GM12878 (cell line): Measurements from ENCODE around the gene GALNTL6. TPM values are rescaled to one million over a fixed set of nuclear protein-coding genes. Genes with fewer than 3 reads are reported as not detected.

ENCODE experiments used
- ATAC-seq: fragments of 200-7000 bp; cut with Tn5 transposase; 3 replicates; pipeline ENCODE4 v1.9.1; 2020; ENCODE audit warnings: mild to moderate bottlenecking, moderate library complexity
- BruUV-seq: library from RNA; stranded (reverse); fragments of 400-500 nt; replicated peaks from 2 replicates; lab custom pipeline; 2021; lab: Mats Ljungman, UMichigan
- CTCF ChIA-PET: fragments of 300-600 bp; sonication (Branson Sonifier 250); formaldehyde crosslinking; extraction: SDS; loops from one replicate; lab custom pipeline; 2021; ENCODE audit warnings: inconsistent platforms; lab: Yijun Ruan, JAX
- POLR2A ChIA-PET: fragments of 350-600 bp; formaldehyde crosslinking; extraction: SDS; loops from one replicate; lab custom pipeline; 2021; ENCODE audit warnings: inconsistent platforms; lab: Charles Lee
- RAD21 ChIA-PET: fragments of 300-600 bp; sonication (Branson Sonifier 250); formaldehyde crosslinking; loops from one replicate; lab custom pipeline; 2023; ENCODE audit warnings: antibody characterized with exemption; ENCODE audit not compliant: unreplicated experiment; lab: Charles Lee
- SMC1A ChIA-PET: fragments of 300-600 bp; sonication (Branson Sonifier 250); formaldehyde crosslinking; loops from one replicate; lab custom pipeline; 2023; ENCODE audit not compliant: unreplicated experiment, uncharacterized antibody; lab: Charles Lee
- DNase-seq: peaks from one replicate; pipeline ENCODE4 v3.0.0-alpha.2; 2011; ENCODE audit warnings: low read depth, low spot score
- FAIRE-seq: peaks from 3 replicates; lab custom pipeline; 2011; peaks lifted over from hg19 to GRCh38; lab: Jason Lieb, UNC
- H2AFZ ChIP-seq: 2 replicates; pipeline ENCODE4 v1.6.0; 2011; ENCODE audit warnings: low read depth, low read length, control low read depth; ENCODE audit not compliant: control insufficient read depth
- H3K27ac ChIP-seq: 2 replicates; pipeline ENCODE4 v1.5.1; 2011; ENCODE audit warnings: control low read depth; ENCODE audit not compliant: control insufficient read depth, insufficient read depth
- H3K27me3 ChIP-seq, 2 experiments: replicated peaks in 1 of 2; 2 replicates each; pipeline versions ENCODE4 v1.6.0 to v1.6.1; 2011; ENCODE audit warnings: low read length in 1 of 2; ENCODE audit not compliant: control insufficient read depth in 2 of 2, insufficient read depth in 2 of 2
- H3K36me3 ChIP-seq, 2 experiments: 2 replicates each; pipeline ENCODE4 v1.5.1; 2011; ENCODE audit warnings: low read length in 1 of 2; ENCODE audit not compliant: control insufficient read depth in 2 of 2, insufficient read depth in 2 of 2
- H3K4me1 ChIP-seq: 2 replicates; pipeline ENCODE4 v1.6.1; 2011; ENCODE audit warnings: mild to moderate bottlenecking, low read length, moderate library complexity, mixed read lengths; ENCODE audit not compliant: control insufficient read depth, insufficient read depth
- H3K4me2 ChIP-seq: 2 replicates; pipeline ENCODE4 v1.6.0; 2011; ENCODE audit warnings: control low read depth; ENCODE audit not compliant: control insufficient read depth, insufficient read depth
- H3K4me3 ChIP-seq: fragments of 200-600 bp; sonication (generic); 2 replicates; pipeline ENCODE4 v1.5.1; 2016
- H3K79me2 ChIP-seq: 2 replicates; pipeline ENCODE4 v1.6.0; 2011; ENCODE audit warnings: low read length; ENCODE audit not compliant: control insufficient read depth, insufficient read depth
- H3K9ac ChIP-seq: 2 replicates; pipeline ENCODE4 v1.8.0; 2011; ENCODE audit warnings: low read length, control low read depth, mixed read lengths; ENCODE audit not compliant: control insufficient read depth, insufficient read depth
- H3K9me3 ChIP-seq: replicated peaks from 3 replicates; pipeline ENCODE4 v1.5.1; 2011; ENCODE audit warnings: mild to moderate bottlenecking, low read length; ENCODE audit not compliant: control insufficient read depth, insufficient read depth
- H4K20me1 ChIP-seq: 2 replicates; pipeline ENCODE4 v1.6.0; 2011; ENCODE audit not compliant: control insufficient read depth, insufficient read depth
- ATF2 ChIP-seq: IDR thresholded peaks from 2 replicates; pipeline ENCODE4 v1.6.1; 2012; ENCODE audit warnings: low read length, inconsistent platforms
- CHD4 ChIP-seq: fragments of 200-600 bp; sonication (generic); IDR thresholded peaks from 2 replicates; pipeline ENCODE4 v1.6.1; 2016; ENCODE audit warnings: mild to moderate bottlenecking
- CREM ChIP-seq: IDR thresholded peaks from 2 replicates; pipeline ENCODE4 v1.6.1; 2014; ENCODE audit warnings: antibody characterized with exemption, low read depth
- EED ChIP-seq: sonication (generic); IDR thresholded peaks from 2 replicates; pipeline ENCODE4 v1.6.1; 2016; ENCODE audit warnings: antibody characterized with exemption, low read depth
- ELK1 ChIP-seq: IDR thresholded peaks from 2 replicates; pipeline ENCODE4 v1.6.1; 2012; ENCODE audit warnings: low read depth, low read length, improper control_type of control experiment
- GABPA ChIP-seq: IDR thresholded peaks from 2 replicates; pipeline ENCODE4 v1.6.1; 2014; ENCODE audit warnings: antibody characterized with exemption, low read depth, mild to moderate bottlenecking, inconsistent platforms
- IKZF2 ChIP-seq, 2 experiments: fragments of 450-650 bp; IDR thresholded peaks; 2 replicates each; pipeline ENCODE4 v1.6.1; 2017; ENCODE audit warnings: mild to moderate bottlenecking in 2 of 2, moderate library complexity in 2 of 2
- IRF3 ChIP-seq: fragments of 450-650 bp; IDR thresholded peaks from 2 replicates; pipeline ENCODE4 v1.6.1; 2014; ENCODE audit warnings: mild to moderate bottlenecking
- JUND ChIP-seq: IDR thresholded peaks from 2 replicates; pipeline ENCODE4 v1.6.1; 2012; ENCODE audit warnings: low read depth, mild to moderate bottlenecking, low read length, improper control_type of control experiment, moderate library complexity
- NFYB ChIP-seq: IDR thresholded peaks from 2 replicates; pipeline ENCODE4 v1.6.1; 2011; ENCODE audit warnings: low read depth, mild to moderate bottlenecking, low read length, improper control_type of control experiment, moderate library complexity; ENCODE audit not compliant: insufficient read depth
- PAX8 ChIP-seq: fragments of 450-650 bp; IDR thresholded peaks from 2 replicates; pipeline ENCODE4 v1.6.1; 2017; ENCODE audit warnings: mild to moderate bottlenecking, moderate library complexity
- PBX3 ChIP-seq: IDR thresholded peaks from 2 replicates; pipeline ENCODE4 v1.6.1; 2011; ENCODE audit warnings: mild to moderate bottlenecking, low read depth, low read length, moderate library complexity; ENCODE audit not compliant: insufficient replicate concordance
- RB1 ChIP-seq: fragments of 450-650 bp; formaldehyde crosslinking; IDR thresholded peaks from 2 replicates; pipeline ENCODE4 v1.6.1; 2017; ENCODE audit warnings: mild to moderate bottlenecking, borderline replicate concordance
- RFX5 ChIP-seq: IDR thresholded peaks from 2 replicates; pipeline ENCODE4 v1.6.1; 2011; ENCODE audit warnings: low read depth, low read length, improper control_type of control experiment
- SIX5 ChIP-seq: IDR thresholded peaks from 2 replicates; pipeline ENCODE4 v1.6.1; 2011; ENCODE audit warnings: mild to moderate bottlenecking, low read depth, low read length, moderate library complexity; ENCODE audit not compliant: severe bottlenecking
- SP1 ChIP-seq: IDR thresholded peaks from one replicate; pipeline ENCODE4 v1.6.1; 2011; ENCODE audit warnings: low read depth, low read length
- ZNF24 ChIP-seq: fragments of 450-650 bp; IDR thresholded peaks from 2 replicates; pipeline ENCODE4 v1.6.1; 2017; ENCODE audit warnings: antibody characterized with exemption, mild to moderate bottlenecking
- ZNF274 ChIP-seq: IDR thresholded peaks from one replicate; pipeline ENCODE4 v1.8.0; 2011; ENCODE audit not compliant: insufficient read length, insufficient read depth
- ZNF622 ChIP-seq: fragments of 450-650 bp; IDR thresholded peaks from 2 replicates; pipeline ENCODE4 v1.6.1; 2017; ENCODE audit warnings: mild to moderate bottlenecking, inconsistent platforms
- ZSCAN29 ChIP-seq: fragments of 450-650 bp; IDR thresholded peaks from 2 replicates; pipeline ENCODE4 v1.6.1; 2017; ENCODE audit warnings: mild to moderate bottlenecking, moderate library complexity
- WGBS: methylation state at CpG from one replicate; pipeline ENCODE4 v1.1.6; 2016; ENCODE audit warnings: low lambda C conversion rate; ENCODE audit not compliant: insufficient replicate concordance, insufficient coverage; ENCODE audit errors: missing lambda C conversion rate; 5-methylcytosine and 5-hydroxymethylcytosine counted together
- in situ Hi-C: fragments of 300-500 bp; cut with MboI; formaldehyde crosslinking; loops from 9 replicates; pipeline ENCODE4 v1.14.3; 2018; ENCODE audit warnings: mixed read lengths
- intact Hi-C: fragments of 100-400 bp; cut with micrococcal nuclease; formaldehyde crosslinking; loops from one replicate; pipeline ENCODE4 v1.14.2; 2022; ENCODE audit not compliant: unreplicated experiment
- polyA plus RNA-seq, 11 experiments: library from polyadenylated mRNA; depleted of rRNA in 4 of 11; unstranded in 6 of 11; stranded (reverse) in 5 of 11; fragments of >200 nt; fragmentation: Nextera tagmentation in 4 of 11; fragmentation: Illumina TruSeq in 1 of 11; extraction: Ambion mirVana in 4 of 11; extraction: Trizol in 1 of 11; gene quantifications; 1 replicate in 1 of 11; 2 replicates in 10 of 11; pipeline versions ENCODE4 v1.2.1 to v1.2.3, GENCODE V29; 2011 to 2016; ENCODE audit warnings: inconsistent platforms in 2 of 11, missing spikeins in 2 of 11, low read depth in 1 of 11
- total RNA-seq, 4 experiments: library from RNA; depleted of rRNA in 3 of 4; stranded (reverse); fragments of >200 nt in 3 of 4; fragmentation: Illumina TruSeq in 1 of 4; extraction: Trizol in 1 of 4; gene quantifications; 2 replicates each; pipeline versions ENCODE4 v1.2.1 to v1.2.3, GENCODE V29; 2013 to 2021

Gene GALNTL6
- total and polyA plus RNA-seq, 10 of the 15 experiments (the other 5 are each of a cell fraction or from before 2014, with no cell fraction given) = 0.01 to 0.29 TPM; not detected in 8

GRCh38 chr4:172791841-172792240 is 978.6 kb downstream of the GALNTL6 start:
- no peak for DNase-seq
- Histone ChIP-seq H3K4me2 (no peak overlapping the region), H3K4me3 (no peak overlapping the region), H3K79me2 (no peaks in the 10 kb centered on the region), H3K9ac (no peak overlapping the region), H3K27me3 (no peaks in the 10 kb centered on the region), H3K36me3 (no peaks in the 10 kb centered on the region), H3K9me3 (no peaks in the 10 kb centered on the region), H3K27ac (no peak overlapping the region), H4K20me1 (no peaks in the 10 kb centered on the region), H3K4me1 (no peaks in the 10 kb centered on the region), H2AFZ (no peak overlapping the region)
- intact Hi-C loops (no loop called here), in situ Hi-C loops (no loop called here)
- POLR2A ChIA-PET = no interaction called here
- no TSS peak for BruUV-seq
- no peak for ATAC-seq
- CTCF ChIA-PET = no interaction called here
- FAIRE-seq = no peak
- 54% methylated on average over 4 of the region's 4 CpGs for WGBS
- SMC1A ChIA-PET = no interaction called here
- RAD21 ChIA-PET = no interaction called here
- TF ChIP-seq ZSCAN29 (no peak), SP1 (no peak), IRF3 (no peak), NFYB (no peak), CHD4 (no peak), ATF2 (no peak), IKZF2 (IDR thresholded peaks at IDR 0.05) (no peak), SIX5 (no peak), ELK1 (no peak), PBX3 (no peak), ZNF24 (no peak), ZNF274 (no peak), EED (no peak), GABPA (no peak), RFX5 (no peak), ZNF622 (no peak), PAX8 (no peak), CREM (no peak), JUND (no peak), RB1 (no peak)
